ENCODE results near the gene NUDT22.
A peak's percentile ranks its signal among the peaks of the same experiment; 100 is the strongest.
"Not testable (repeated sequence)": the region's sequence is repeated elsewhere in the genome, so short reads cannot be mapped to it uniquely, and the experiment has no call there.

Gene NUDT22

GRCh38 chr11:64245401-64245796 lies 19.3 kb downstream of the NUDT22 start:
- Mint-ChIP-seq H3K27ac (no peak overlapping the region), H3K9me3 (no peaks in the 10 kb centered on the region), H3K36me3 (ENCODE audit: low read depth) (no peaks in the 10 kb centered on the region), H3K4me1 (peaks cover 49% of the 10 kb centered on the region), H3K27me3 (ENCODE audit: low read depth, poor library complexity) (peaks cover 3% of the 10 kb centered on the region), H3K4me3 (peak overlapping the region; percentile 86)
- no peak for DNase-seq
- TF ChIP-seq CTCF (IDR thresholded peaks at IDR 0.05) = no peak

- no peak for TF ChIP-seq CTCF (IDR thresholded peaks at IDR 0.05)
- H3K36me3 Mint-ChIP-seq (ENCODE audit: low read depth) = no peaks in the 10 kb centered on the region
- peaks cover 3% of the 10 kb centered on the region for H3K27me3 Mint-ChIP-seq (ENCODE audit: low read depth, poor library complexity)
- peak overlapping the region; percentile 86 for H3K4me3 Mint-ChIP-seq
- DNase-seq = no peak
- H3K27ac Mint-ChIP-seq = no peak overlapping the region
- H3K4me1 Mint-ChIP-seq = peaks cover 45% of the 10 kb centered on the region
- H3K9me3 Mint-ChIP-seq = no peaks in the 10 kb centered on the region
These were observed 19.9 kb downstream of the NUDT22 start for GRCh38 chr11:64245797-64246620.

GRCh38 chr11:64246621-64246870 lies 20.5 kb downstream of the NUDT22 start:
- peak overlapping the region; percentile 87 for H3K4me3 Mint-ChIP-seq
- peaks cover 45% of the 10 kb centered on the region for H3K4me1 Mint-ChIP-seq
- DNase-seq; H3K36me3 Mint-ChIP-seq (ENCODE audit: low read depth); H3K27ac Mint-ChIP-seq; H3K9me3 Mint-ChIP-seq; H3K27me3 Mint-ChIP-seq (ENCODE audit: low read depth, poor library complexity): not testable (repeated sequence)

GRCh38 chr11:64246871-64247728 lies 21.0 kb downstream of the NUDT22 start, which contains the start of gene PPP1R14B:
TSS of gene PPP1R14B (minus strand) at chr11:64246943. CDS start at chr11:64246673, 270 bp downstream.
- Mint-ChIP-seq H3K27ac (peak within 1 kb of the TSS; percentile 98), H3K36me3 (ENCODE audit: low read depth) (no peaks in the 10 kb centered on the region), H3K4me1 (peaks cover 50% of the 10 kb centered on the region), H3K27me3 (ENCODE audit: low read depth, poor library complexity) (peaks cover 3% of the 10 kb centered on the region), H3K4me3 (peak within 1 kb of the TSS; percentile 87), H3K9me3 (no peaks in the 10 kb centered on the region)
- no peak for TF ChIP-seq CTCF (IDR thresholded peaks at IDR 0.05)
- peak; percentile 91 for DNase-seq

- H3K9me3 Mint-ChIP-seq = no peaks in the 10 kb centered on the region
- TF ChIP-seq CTCF (IDR thresholded peaks at IDR 0.05) = no peak
- H3K4me3 Mint-ChIP-seq = peak overlapping the region; percentile 79
- peaks cover 46% of the 10 kb centered on the region for H3K4me1 Mint-ChIP-seq
- peaks cover 3% of the 10 kb centered on the region for H3K27me3 Mint-ChIP-seq (ENCODE audit: low read depth, poor library complexity)
- no peak for DNase-seq
- peak overlapping the region; percentile 8 for H3K27ac Mint-ChIP-seq
- H3K36me3 Mint-ChIP-seq (ENCODE audit: low read depth) = no peaks in the 10 kb centered on the region
These were observed 21.9 kb downstream of the NUDT22 start for GRCh38 chr11:64247729-64248531.

- Mint-ChIP-seq H3K36me3 (ENCODE audit: low read depth) (no peaks in the 10 kb centered on the region), H3K4me1 (peaks cover 47% of the 10 kb centered on the region), H3K9me3 (no peaks in the 10 kb centered on the region), H3K27ac (no peak overlapping the region), H3K27me3 (ENCODE audit: low read depth, poor library complexity) (peaks cover 3% of the 10 kb centered on the region), H3K4me3 (peak overlapping the region; percentile 79)
- DNase-seq = no peak
- TF ChIP-seq CTCF (IDR thresholded peaks at IDR 0.05) = no peak
These were observed 22.5 kb downstream of the NUDT22 start for GRCh38 chr11:64248578-64248977.

All from nephron progenitor cell (in vitro differentiated cells).